Fibroblast of the aortic adventitia (primary cell): Measurements from ENCODE around the gene ATP5MC3. TPM values are rescaled to one million over a fixed set of nuclear protein-coding genes. Genes with fewer than 3 reads are reported as not detected.

ENCODE experiments used
- DNase-seq: peaks from one replicate; pipeline ENCODE4 v3.0.0-alpha.2; 2010; ENCODE audit warnings: low read depth
- H3K4me3 ChIP-seq: 2 replicates; pipeline ENCODE4 v1.5.1; 2011; ENCODE audit warnings: low read depth, mild to moderate bottlenecking, control low read depth, low read length, moderate library complexity
- total RNA-seq: library from RNA; depleted of rRNA; stranded (reverse); fragments of >200 nt; gene quantifications from 2 replicates; pipeline ENCODE4 v1.2.3, GENCODE V29; 2012; ENCODE audit warnings: low replicate concordance
- TF ChIP-seq, protein P1 (sequence below): IDR thresholded peaks from 2 replicates; pipeline ENCODE4 v1.5.1; 2011; ENCODE audit warnings: mild to moderate bottlenecking, low read length, control low read depth, inconsistent platforms; ENCODE audit not compliant: insufficient read depth

The ATP5MC3 gene
- total RNA-seq, 1 donor, result 168 TPM

DNA sequence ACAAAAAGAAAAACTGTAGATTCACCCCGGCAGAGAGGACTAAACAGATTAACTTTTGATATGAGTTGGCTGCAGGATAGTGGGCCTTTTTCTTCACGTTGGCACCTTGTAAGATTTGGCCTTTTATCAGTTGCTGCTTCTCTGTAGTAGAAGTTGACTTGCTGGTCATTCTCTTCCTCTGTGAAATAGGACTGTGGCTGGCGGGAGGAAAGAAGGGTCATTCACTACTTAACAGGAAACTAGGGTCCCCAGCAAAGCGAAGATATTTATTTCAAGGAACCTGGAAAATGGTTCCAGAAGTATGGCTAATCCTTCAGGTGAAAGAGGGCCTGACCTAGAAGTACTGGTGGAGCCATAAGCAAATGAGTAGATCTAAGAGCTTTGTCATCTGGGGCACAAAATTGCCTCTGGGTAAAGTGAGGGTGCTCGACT lies 383 bp upstream of the ATP5MC3 start:
- TF ChIP-seq, protein P1, sequence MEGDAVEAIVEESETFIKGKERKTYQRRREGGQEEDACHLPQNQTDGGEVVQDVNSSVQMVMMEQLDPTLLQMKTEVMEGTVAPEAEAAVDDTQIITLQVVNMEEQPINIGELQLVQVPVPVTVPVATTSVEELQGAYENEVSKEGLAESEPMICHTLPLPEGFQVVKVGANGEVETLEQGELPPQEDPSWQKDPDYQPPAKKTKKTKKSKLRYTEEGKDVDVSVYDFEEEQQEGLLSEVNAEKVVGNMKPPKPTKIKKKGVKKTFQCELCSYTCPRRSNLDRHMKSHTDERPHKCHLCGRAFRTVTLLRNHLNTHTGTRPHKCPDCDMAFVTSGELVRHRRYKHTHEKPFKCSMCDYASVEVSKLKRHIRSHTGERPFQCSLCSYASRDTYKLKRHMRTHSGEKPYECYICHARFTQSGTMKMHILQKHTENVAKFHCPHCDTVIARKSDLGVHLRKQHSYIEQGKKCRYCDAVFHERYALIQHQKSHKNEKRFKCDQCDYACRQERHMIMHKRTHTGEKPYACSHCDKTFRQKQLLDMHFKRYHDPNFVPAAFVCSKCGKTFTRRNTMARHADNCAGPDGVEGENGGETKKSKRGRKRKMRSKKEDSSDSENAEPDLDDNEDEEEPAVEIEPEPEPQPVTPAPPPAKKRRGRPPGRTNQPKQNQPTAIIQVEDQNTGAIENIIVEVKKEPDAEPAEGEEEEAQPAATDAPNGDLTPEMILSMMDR, result no peak
- no peak for DNase-seq
- H3K4me3 ChIP-seq, result peak overlapping the region; percentile 90

DNA sequence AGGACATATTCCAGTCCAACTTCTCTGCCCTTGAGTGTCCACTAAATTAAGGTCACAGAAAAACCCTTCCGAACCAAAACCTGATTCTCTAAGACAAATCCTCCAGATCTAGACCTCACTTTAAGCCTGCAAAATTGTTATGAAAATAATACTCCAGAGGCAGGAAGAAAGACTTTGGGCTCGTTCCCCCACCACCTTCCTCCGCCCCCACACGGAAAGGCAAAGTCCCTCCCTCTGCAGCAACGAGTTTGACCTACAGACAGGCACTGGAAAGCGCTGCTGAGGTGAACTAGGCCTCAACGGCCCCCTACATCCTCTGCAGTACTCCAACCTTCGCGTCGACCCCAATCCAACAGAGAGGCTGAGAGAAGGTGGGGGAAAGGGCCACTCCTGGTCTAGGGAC lies 808 bp downstream of the ATP5MC3 start:
- peak; percentile 58 for DNase-seq
- peak overlapping the region; percentile 90 for H3K4me3 ChIP-seq
- TF ChIP-seq, protein P1, result no peak

DNA sequence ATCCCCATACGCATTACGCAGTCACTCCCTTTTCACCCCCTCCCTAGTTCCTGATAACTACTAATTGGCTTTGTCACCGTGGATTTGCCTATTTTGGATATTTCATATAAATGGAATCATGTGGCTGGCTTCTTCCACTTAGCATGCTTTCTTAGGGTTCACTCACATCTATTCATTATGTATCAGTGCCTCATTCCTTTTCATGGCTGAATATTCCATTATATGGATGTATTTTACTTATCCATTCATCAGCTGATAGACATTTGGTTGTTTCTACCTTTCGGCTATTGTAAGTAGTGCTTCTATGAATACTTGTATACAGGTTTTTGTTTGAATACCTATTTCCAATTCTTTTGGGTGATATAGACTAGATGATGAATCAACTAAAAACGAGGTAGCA lies 4.9 kb downstream of the ATP5MC3 start:
- TF ChIP-seq, protein P1, result no peak
- no peak overlapping the region for H3K4me3 ChIP-seq
- DNase-seq, result no peak

DNA sequence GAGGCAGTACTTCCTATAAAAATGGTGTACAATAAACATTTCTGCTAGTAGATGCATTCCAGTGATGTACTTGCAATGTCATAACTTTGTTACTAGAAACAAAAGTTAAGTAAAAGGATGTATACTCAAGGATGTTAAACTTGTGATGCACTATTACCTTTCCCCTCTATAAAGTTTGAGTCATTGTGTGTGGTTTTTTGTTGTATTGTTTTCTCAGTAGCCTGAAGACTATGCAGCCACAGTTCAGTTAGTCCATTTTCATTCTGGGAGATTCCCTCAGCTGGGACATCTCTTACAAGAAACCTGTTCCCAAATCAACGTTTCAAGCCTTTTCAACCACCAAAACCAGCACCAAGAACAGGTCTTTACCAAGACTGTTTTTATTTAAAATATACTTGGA lies 5.6 kb downstream of the ATP5MC3 start:
- DNase-seq, result no peak
- TF ChIP-seq, protein P1, result no peak
- no peak overlapping the region for H3K4me3 ChIP-seq

DNA sequence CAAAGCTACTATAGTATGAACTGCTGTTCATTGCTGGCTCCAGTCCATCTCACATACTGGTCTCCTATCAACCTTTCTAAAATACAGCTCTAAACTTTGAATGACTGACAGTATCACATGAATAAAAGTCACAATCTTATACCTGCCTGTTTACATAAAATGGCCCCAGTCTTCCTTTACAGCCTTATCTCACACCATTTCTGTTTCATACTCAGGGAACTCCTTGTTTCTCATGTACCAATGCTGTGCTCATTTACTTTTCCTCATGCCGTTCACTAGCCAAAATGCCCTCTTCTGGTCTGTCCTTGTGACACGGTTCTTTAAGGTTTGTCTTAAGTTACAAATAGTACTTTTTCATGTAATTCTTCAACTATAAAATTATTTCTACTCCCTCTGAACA lies 6.2 kb downstream of the ATP5MC3 start:
- H3K4me3 ChIP-seq, result no peak overlapping the region
- DNase-seq, result no peak
- TF ChIP-seq, protein P1, result no peak

DNA sequence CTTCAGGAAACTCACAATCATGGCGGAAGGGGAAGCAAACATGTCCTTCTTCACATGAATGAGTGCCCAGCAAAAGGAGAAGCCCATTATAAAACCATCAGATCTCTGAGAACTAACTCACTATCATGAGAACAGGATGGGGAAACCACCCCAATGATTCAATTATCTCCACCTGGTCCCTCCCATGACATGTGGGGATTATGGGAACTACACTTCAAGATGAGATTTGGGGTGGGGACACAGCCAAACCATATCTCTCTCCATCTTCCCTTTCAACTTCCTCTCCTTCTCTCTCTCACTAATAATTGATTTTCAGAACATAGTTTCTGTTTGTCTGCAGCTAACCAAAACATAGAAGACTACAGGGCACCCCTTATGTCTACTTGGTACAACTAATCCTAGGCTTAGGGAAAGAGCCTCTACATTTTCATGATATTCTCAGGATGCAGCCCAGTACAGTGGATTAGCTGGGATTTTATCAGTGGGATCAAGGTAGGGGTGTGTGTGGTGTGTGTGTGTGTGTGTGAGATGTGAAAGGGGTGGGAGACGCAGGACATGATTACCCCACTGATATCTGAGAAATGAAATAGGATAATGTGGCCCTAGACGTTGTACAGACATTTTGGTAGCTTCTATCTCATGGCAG lies 10.7 kb downstream of the ATP5MC3 start:
- TF ChIP-seq, protein P1, result no peak
- H3K4me3 ChIP-seq, result no peak overlapping the region
- DNase-seq, result no peak

DNA sequence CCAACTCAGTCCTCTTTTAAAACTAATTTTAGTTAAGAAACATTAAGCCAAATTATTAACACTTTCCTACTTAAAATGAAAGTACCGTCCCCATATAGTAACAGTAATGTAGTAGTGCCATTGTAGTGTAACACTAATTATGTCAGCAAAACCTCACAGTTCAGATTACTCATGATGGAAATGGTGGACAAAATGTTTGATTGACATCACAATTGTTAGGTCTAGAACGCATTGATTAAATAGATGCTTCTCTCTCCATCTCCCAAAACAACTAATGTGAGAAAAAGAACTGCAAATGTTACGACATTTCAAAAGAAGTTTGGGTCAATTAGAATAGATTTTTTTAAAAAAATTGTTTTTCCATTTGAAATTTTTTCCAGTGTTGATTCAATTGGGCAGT lies 12.3 kb downstream of the ATP5MC3 start:
- no peak for DNase-seq
- TF ChIP-seq, protein P1, result no peak
- no peak overlapping the region for H3K4me3 ChIP-seq
